ENCODE results near the gene RND2.

Gene RND2

GRCh38 chr17:43079641-43080302 lies 54.7 kb downstream of the RND2 start:
- DNase-seq (ENCODE audit: low read depth), result no peak
